Measurements from ENCODE around the gene MIDN. TPM values are rescaled to one million over a fixed set of nuclear protein-coding genes. Genes with fewer than 3 reads are reported as not detected.

MIDN gene
- total and polyA plus RNA-seq, 2 of the 4 experiments (the other 2 are of a cell fraction) = 2.5 to 26.0 TPM

GRCh38 chr19:1307755-1308303 is 59.4 kb downstream of the MIDN start:
- CTCF ChIA-PET = no interaction called here

More at GRCh38 chr19:1307755-1308303, 59.4 kb downstream of the MIDN start:
- no peak overlapping the region for H3K9ac ChIP-seq (ENCODE audit: low read depth, low read length)
- H3K9me3 ChIP-seq (ENCODE audit: control insufficient read depth, insufficient read depth, low read length) = no peaks in the 10 kb centered on the region
- no peaks in the 10 kb centered on the region for H3K79me1 ChIP-seq (ENCODE audit: low read depth in 1 of 2, low read length in 2 of 2)
- no peaks in the 10 kb centered on the region for H3K9me1 ChIP-seq (ENCODE audit: insufficient read depth, low read length)
- no peak overlapping the region for H4K8ac ChIP-seq (ENCODE audit: low read depth in 2 of 2, low read length in 2 of 2)
- no peak overlapping the region for H3K14ac ChIP-seq (replicated peaks; ENCODE audit: low read depth, low read length)
- no peak overlapping the region for H2BK20ac ChIP-seq (ENCODE audit: low read depth, low read length)
- no peak overlapping the region for H3K4me2 ChIP-seq (ENCODE audit: low read depth, low read length)
- peaks cover 2% of the 10 kb centered on the region; the same call in 1 of the 2 replicates for H3K27me3 ChIP-seq (ENCODE audit: control insufficient read depth, insufficient read depth, low read length)
- no peaks in the 10 kb centered on the region for H4K20me1 ChIP-seq (ENCODE audit: insufficient read depth, low read length)
- no peak overlapping the region for H3K23ac ChIP-seq (ENCODE audit: low read depth, low read length)
- H3K4me3 ChIP-seq (ENCODE audit: insufficient read depth, low read depth, low read length) = no peak overlapping the region
- H3K18ac ChIP-seq (ENCODE audit: low read depth, low read length) = no peak overlapping the region
- DNase-seq = no peak
- BruUV-seq (replicated peaks) = no TSS peak
- H3K27ac ChIP-seq (ENCODE audit: insufficient read depth, low read length) = no peak overlapping the region
- in situ Hi-C loops (cut with MboI; ENCODE audit: low sequenced_read_pairs) (no loop called here), intact Hi-C loops (cut with micrococcal nuclease) (no loop called here), dilution Hi-C loops (cut with HindIII; ENCODE audit: low sequenced_read_pairs, unreplicated experiment) (no loop called here)
- POLR2A ChIA-PET (ENCODE audit: unreplicated experiment) = interaction anchor here (0.7 kb wide), 1 partner anchor 165 kb away, joined by 8 read pairs; no protein-coding TSS in a partner anchor
- no peak for TF ChIP-seq CHD1 (IDR thresholded peaks at IDR 0.05; ENCODE audit: low read depth, low read length)
- no peak for TF ChIP-seq MXI1 (IDR thresholded peaks at IDR 0.05; ENCODE audit: borderline replicate concordance, low read depth, low read length)
- no peak for TF ChIP-seq CEBPB (IDR thresholded peaks at IDR 0.05; ENCODE audit: low read depth, low read length)
- TF ChIP-seq RCOR1 (IDR thresholded peaks at IDR 0.05; ENCODE audit: insufficient replicate concordance, low read length) = no peak
- no peak for TF ChIP-seq POLR2A (IDR thresholded peaks at IDR 0.05; ENCODE audit: low read depth, low read length)
- no peak for TF ChIP-seq NFE2L2 (IDR thresholded peaks at IDR 0.05; ENCODE audit: low read depth, low read length)
- TF ChIP-seq RFX5 (IDR thresholded peaks at IDR 0.05; ENCODE audit: low read depth, low read length) = no peak
- TF ChIP-seq BHLHE40 (IDR thresholded peaks at IDR 0.05; ENCODE audit: low read depth, low read length) = no peak
- TF ChIP-seq CTCF (conservative IDR thresholded peaks at IDR 0.05; ENCODE audit: low read depth, low read length) = no peak
- no peak for TF ChIP-seq ELK1 (IDR thresholded peaks at IDR 0.05; ENCODE audit: borderline replicate concordance, low read depth, low read length)
- no peak for TF ChIP-seq SMC3 (IDR thresholded peaks at IDR 0.05; ENCODE audit: low read depth, low read length)
- TF ChIP-seq USF2 (IDR thresholded peaks at IDR 0.05; ENCODE audit: low read depth, low read length) = no peak
- H3K36me3 ChIP-seq (ENCODE audit: control insufficient read depth, insufficient read depth, low read length) = no peaks in the 10 kb centered on the region
- no peaks in the 10 kb centered on the region for H3K4me1 ChIP-seq (ENCODE audit: control insufficient read depth, insufficient read depth, low read length)
- no peak overlapping the region for H2BK120ac ChIP-seq (ENCODE audit: low read depth, low read length)
- no peak overlapping the region for H2BK15ac ChIP-seq (ENCODE audit: low read depth, low read length)
- 88% methylated on average over 4 of the region's 20 CpGs; no CpG with 5 or more reads in 1 of the 2 experiments for WGBS, 2 experiments (ENCODE audit: extremely low coverage in 2 of 2, insufficient read length in 1 of 2)
- ATAC-seq (ENCODE audit: low read depth) = no peak
- no peak overlapping the region for H2AK9ac ChIP-seq (replicated peaks; ENCODE audit: low read depth, low read length, poor library complexity)
- no peak overlapping the region for H2BK5ac ChIP-seq (ENCODE audit: low read depth, low read length, poor library complexity, severe bottlenecking)
- no peak overlapping the region for H2AFZ ChIP-seq (replicated peaks; ENCODE audit: low read length, poor library complexity)
- no peak overlapping the region for H2AK5ac ChIP-seq (ENCODE audit: low read depth, low read length)
- H4K5ac ChIP-seq (ENCODE audit: low read depth, low read length) = no peak overlapping the region
- no peak overlapping the region for H4K91ac ChIP-seq (ENCODE audit: insufficient read depth, low read depth, low read length)
- H3K4ac ChIP-seq (ENCODE audit: low read depth, low read length) = no peak overlapping the region
- H3K56ac ChIP-seq (ENCODE audit: extremely low read depth, insufficient read depth, low read length) = no peak overlapping the region
